ENCODE data around the gene LRRC2. TPM values are rescaled to one million over a fixed set of nuclear protein-coding genes. Genes with fewer than 3 reads are reported as not detected.

The LRRC2 gene
- total RNA-seq, 1 donor from 2014 or later = not detected

GRCh38 chr3:46586738-46587246 lies 20.7 kb upstream of the LRRC2 start:
- TF ChIP-seq, protein P1, sequence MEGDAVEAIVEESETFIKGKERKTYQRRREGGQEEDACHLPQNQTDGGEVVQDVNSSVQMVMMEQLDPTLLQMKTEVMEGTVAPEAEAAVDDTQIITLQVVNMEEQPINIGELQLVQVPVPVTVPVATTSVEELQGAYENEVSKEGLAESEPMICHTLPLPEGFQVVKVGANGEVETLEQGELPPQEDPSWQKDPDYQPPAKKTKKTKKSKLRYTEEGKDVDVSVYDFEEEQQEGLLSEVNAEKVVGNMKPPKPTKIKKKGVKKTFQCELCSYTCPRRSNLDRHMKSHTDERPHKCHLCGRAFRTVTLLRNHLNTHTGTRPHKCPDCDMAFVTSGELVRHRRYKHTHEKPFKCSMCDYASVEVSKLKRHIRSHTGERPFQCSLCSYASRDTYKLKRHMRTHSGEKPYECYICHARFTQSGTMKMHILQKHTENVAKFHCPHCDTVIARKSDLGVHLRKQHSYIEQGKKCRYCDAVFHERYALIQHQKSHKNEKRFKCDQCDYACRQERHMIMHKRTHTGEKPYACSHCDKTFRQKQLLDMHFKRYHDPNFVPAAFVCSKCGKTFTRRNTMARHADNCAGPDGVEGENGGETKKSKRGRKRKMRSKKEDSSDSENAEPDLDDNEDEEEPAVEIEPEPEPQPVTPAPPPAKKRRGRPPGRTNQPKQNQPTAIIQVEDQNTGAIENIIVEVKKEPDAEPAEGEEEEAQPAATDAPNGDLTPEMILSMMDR (IDR thresholded peaks at IDR 0.05) = no peak
- Histone ChIP-seq H3K27me3 (no peaks in the 10 kb centered on the region), H3K4me3 (no peak overlapping the region), H3K9me3 (no peaks in the 10 kb centered on the region), H3K27ac (no peak overlapping the region), H3K4me1 (no peaks in the 10 kb centered on the region), H3K36me3 (no peaks in the 10 kb centered on the region)
- DNase-seq (ENCODE audit: low spot score in 2 of 2) = no peak
- intact Hi-C loops (cut with DNase I) = no loop called here

GRCh38 chr3:46585799-46586693 lies 19.9 kb upstream of the LRRC2 start:
- TF ChIP-seq, protein P1 (IDR thresholded peaks at IDR 0.05) = no peak
- Histone ChIP-seq H3K27me3 (no peaks in the 10 kb centered on the region), H3K4me3 (no peak overlapping the region), H3K27ac (no peak overlapping the region), H3K9me3 (no peaks in the 10 kb centered on the region), H3K4me1 (no peaks in the 10 kb centered on the region), H3K36me3 (no peaks in the 10 kb centered on the region)
- intact Hi-C loops (cut with DNase I) = no loop called here
- no peak for DNase-seq (ENCODE audit: low spot score in 2 of 2)

DNA sequence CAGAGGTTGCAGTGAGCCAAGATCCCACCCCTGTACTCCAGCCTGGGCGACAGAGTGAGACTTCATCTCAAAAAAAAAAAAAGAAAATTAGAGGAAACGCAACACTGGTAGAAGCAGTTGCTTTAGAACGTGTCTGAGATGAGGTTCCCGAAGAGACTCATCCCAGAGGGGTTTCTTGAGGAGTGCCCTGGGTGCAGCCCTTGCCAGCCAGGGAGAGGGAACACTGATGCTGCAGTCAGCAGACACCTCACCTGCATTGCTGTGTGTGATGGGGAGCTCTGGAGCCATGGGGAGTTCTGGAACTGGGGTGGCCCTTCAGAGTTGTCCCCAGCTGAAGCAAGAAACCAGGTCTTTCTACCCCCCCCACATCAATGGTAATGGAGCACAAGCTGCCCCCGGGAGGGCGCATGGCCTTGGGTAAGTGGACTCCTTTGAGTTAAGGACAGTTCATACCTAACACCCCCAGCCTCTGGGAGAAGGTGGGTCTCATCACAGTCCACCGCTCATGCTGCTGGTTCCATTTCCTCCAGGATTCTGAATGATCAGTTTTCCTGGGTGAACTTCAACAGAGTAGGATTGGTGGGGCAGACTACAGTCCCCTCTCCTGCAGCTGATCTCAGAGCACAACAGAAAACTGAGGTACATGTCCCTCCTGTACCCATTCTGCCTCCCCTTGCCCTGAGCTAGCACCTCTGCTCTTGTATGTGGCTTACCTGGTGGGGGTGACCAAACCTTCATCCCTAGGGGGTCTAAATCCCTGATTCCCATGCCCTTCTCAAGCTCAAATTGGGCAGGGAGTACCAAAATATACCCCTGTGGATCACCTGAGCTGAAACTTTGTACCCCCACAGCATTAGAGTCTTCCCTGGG lies 18.7 kb upstream of the LRRC2 start:
- TF ChIP-seq, protein P1 (IDR thresholded peaks at IDR 0.05) = no peak
- Histone ChIP-seq H3K9me3 (no peaks in the 10 kb centered on the region), H3K36me3 (no peaks in the 10 kb centered on the region), H3K4me1 (no peaks in the 10 kb centered on the region), H3K27ac (no peak overlapping the region), H3K4me3 (no peak overlapping the region), H3K27me3 (no peaks in the 10 kb centered on the region)
- intact Hi-C loops (cut with DNase I) = no loop called here
- no peak for DNase-seq (ENCODE audit: low spot score in 2 of 2)

DNA sequence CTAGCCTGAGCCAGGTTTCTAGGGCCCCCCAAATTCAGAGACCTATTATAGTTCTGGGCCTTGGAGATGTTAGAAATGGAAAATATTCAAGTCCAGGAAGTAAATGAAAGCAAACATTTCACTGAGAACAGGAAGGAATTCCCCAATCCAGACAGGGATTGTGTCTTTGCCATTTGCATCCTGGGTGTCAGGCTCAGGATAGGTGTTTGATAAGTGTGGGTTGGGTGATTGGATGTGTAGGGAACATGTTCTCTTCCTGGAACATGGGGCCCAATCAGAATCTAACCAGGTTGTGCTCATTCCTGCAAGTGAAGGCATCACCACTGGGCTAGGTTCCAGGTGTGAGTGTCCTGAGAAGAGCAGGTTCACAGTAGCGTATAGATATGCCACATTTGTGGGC lies 14.6 kb upstream of the LRRC2 start:
- DNase-seq (ENCODE audit: low spot score in 2 of 2) = no peak
- H3K27ac ChIP-seq = no peak overlapping the region
- no peaks in the 10 kb centered on the region for H3K36me3 ChIP-seq
- TF ChIP-seq, protein P1 (IDR thresholded peaks at IDR 0.05) = no peak
- H3K4me3 ChIP-seq = no peak overlapping the region
- H3K9me3 ChIP-seq = no peaks in the 10 kb centered on the region
- peaks cover 0 to 5% of the 10 kb centered on the region in 2 donors for H3K4me1 ChIP-seq
- H3K27me3 ChIP-seq = no peaks in the 10 kb centered on the region
- intact Hi-C loops (cut with DNase I) = no loop called here

- DNase-seq (ENCODE audit: low spot score in 2 of 2) = no peak
- Histone ChIP-seq H3K36me3 (no peaks in the 10 kb centered on the region), H3K4me1 (peaks cover 0 to 5% of the 10 kb centered on the region in 2 donors), H3K27ac (no peak overlapping the region), H3K27me3 (peaks cover 5% of the 10 kb centered on the region), H3K9me3 (no peaks in the 10 kb centered on the region), H3K4me3 (no peak overlapping the region)
- intact Hi-C loops (cut with DNase I) = no loop called here
- TF ChIP-seq, protein P1 (IDR thresholded peaks at IDR 0.05) = no peak
These were observed 13.7 kb upstream of the LRRC2 start for GRCh38 chr3:46579756-46580286.

All from ascending aorta (tissue), 2 donors.